K562 (cell line): Measurements from ENCODE around the gene DBNL. TPM values are rescaled to one million over a fixed set of nuclear protein-coding genes. Genes with fewer than 3 reads are reported as not detected.

Experiments
- ATAC-seq: fragments of 200-7000 bp; cut with Tn5 transposase; 3 replicates; pipeline ENCODE4 v1.9.1; 2020; ENCODE audit warnings: moderate library complexity
- BruUV-seq: library from RNA; stranded (reverse); fragments of 400-500 nt; replicated peaks from 2 replicates; lab custom pipeline; 2021; lab: Mats Ljungman, UMichigan
- CTCF ChIA-PET: fragments of 300-600 bp; formaldehyde crosslinking; extraction: SDS; loops from one replicate; lab custom pipeline; 2021; ENCODE audit warnings: low intra/inter-chr PET ratio; lab: Yijun Ruan, JAX
- POLR2A ChIA-PET: fragments of 300-600, 350-650 bp; sonication (Branson Sonifier 250); formaldehyde crosslinking; extraction: SDS; loops from one replicate; lab custom pipeline; 2021; ENCODE audit warnings: antibody characterized with exemption, inconsistent platforms; lab: Yijun Ruan, JAX
- DNase-seq, 4 experiments: peaks; one replicate each; pipeline versions ENCODE4 v3.0.0 to v3.0.0-alpha.2; 2011 to 2018; ENCODE audit warnings: low spot score in 3 of 4, mixed read lengths in 3 of 4; ENCODE audit errors: extremely low read depth in 1 of 4
- FAIRE-seq: peaks from 2 replicates; lab custom pipeline; 2011; peaks lifted over from hg19 to GRCh38; lab: Jason Lieb, UNC
- H2AFZ ChIP-seq: 2 replicates; pipeline ENCODE4 v1.6.0; 2011; ENCODE audit warnings: low read depth, low read length, control low read depth, inconsistent platforms
- H3K27ac ChIP-seq: fragments of 200-600 bp; 3 replicates; pipeline ENCODE4 v1.8.0; 2011; ENCODE audit warnings: low read depth, mild to moderate bottlenecking, control low read depth, inconsistent platforms, low read length, moderate library complexity, mixed read lengths; ENCODE audit errors: extremely low read depth
- H3K27me3 ChIP-seq, 2 experiments: fragments of 300-600 bp in 1 of 2; 2 replicates in 1 of 2; 3 replicates in 1 of 2; pipeline versions ENCODE4 v1.6.0 to v1.8.0; 2011; ENCODE audit warnings: inconsistent platforms in 2 of 2, low read length in 2 of 2, mild to moderate bottlenecking in 1 of 2, mixed read lengths in 1 of 2, moderate library complexity in 1 of 2; ENCODE audit not compliant: control insufficient read depth in 2 of 2, insufficient read depth in 2 of 2
- H3K36me3 ChIP-seq: fragments of 300-600 bp; 3 replicates; pipeline ENCODE4 v1.8.0; 2011; ENCODE audit warnings: mild to moderate bottlenecking, low read length, inconsistent platforms; ENCODE audit not compliant: control insufficient read depth, insufficient read depth
- H3K4me1 ChIP-seq, 2 experiments: fragments of 200-600 bp in 1 of 2; replicated peaks in 1 of 2; 2 replicates in 1 of 2; 3 replicates in 1 of 2; pipeline versions ENCODE4 v1.5.1 to v1.8.0; 2011; ENCODE audit warnings: inconsistent platforms in 2 of 2, low read length in 2 of 2, mild to moderate bottlenecking in 1 of 2, mixed read lengths in 1 of 2, moderate library complexity in 1 of 2; ENCODE audit not compliant: control insufficient read depth in 2 of 2, insufficient read depth in 2 of 2
- H3K4me2 ChIP-seq: 2 replicates; pipeline ENCODE4 v1.6.1; 2011; ENCODE audit warnings: low read length, control low read depth, inconsistent platforms, mixed read lengths; ENCODE audit not compliant: insufficient read depth
- H3K4me3 ChIP-seq: fragments of 200-600 bp; sonication (generic), shearing (Covaris generic); 2 replicates; pipeline ENCODE4 v1.5.1; 2016; ENCODE audit warnings: control low read depth, inconsistent platforms
- H3K79me2 ChIP-seq: fragments of 200-600 bp; 3 replicates; pipeline ENCODE4 v1.8.0; 2011; ENCODE audit warnings: low read length, inconsistent platforms; ENCODE audit not compliant: control insufficient read depth, insufficient read depth
- H3K9ac ChIP-seq, 2 experiments: 2 replicates each; pipeline versions ENCODE4 v1.6.0 to v1.6.1; 2011; ENCODE audit warnings: low read depth in 2 of 2, low read length in 2 of 2, control low read depth in 1 of 2, inconsistent platforms in 1 of 2, mild to moderate bottlenecking in 1 of 2, mixed read lengths in 1 of 2; ENCODE audit not compliant: insufficient read depth in 1 of 2
- H3K9me1 ChIP-seq: one replicate; pipeline ENCODE4 v1.6.0; 2011; ENCODE audit warnings: inconsistent platforms, mild to moderate bottlenecking, low read length, moderate library complexity; ENCODE audit not compliant: control insufficient read depth, insufficient read depth
- H3K9me3 ChIP-seq: replicated peaks from 2 replicates; pipeline ENCODE4 v1.5.1; 2011; ENCODE audit warnings: low read depth, low read length, inconsistent platforms; ENCODE audit not compliant: control insufficient read depth, insufficient read depth
- H4K20me1 ChIP-seq: replicated peaks from 2 replicates; pipeline ENCODE4 v1.6.1; 2011; ENCODE audit warnings: low read length, inconsistent platforms, mixed read lengths; ENCODE audit not compliant: control insufficient read depth, insufficient read depth
- POLR2AphosphoS2 ChIP-seq: IDR thresholded peaks from 2 replicates; pipeline ENCODE4 v1.6.1; 2012; ENCODE audit warnings: low read length, improper control_type of control experiment
- POLR2G ChIP-seq: fragments of 200-400 bp; formaldehyde crosslinking; IDR thresholded peaks from 2 replicates; pipeline ENCODE4 v1.6.1; 2017; ENCODE audit warnings: low read depth, mild to moderate bottlenecking, antibody characterized with exemption, low read length, moderate library complexity
- RBM22 ChIP-seq: fragments of 200-400 bp; formaldehyde crosslinking; IDR thresholded peaks from 2 replicates; pipeline ENCODE4 v1.6.1; 2018; ENCODE audit warnings: low read length, low read depth; ENCODE audit not compliant: poor library complexity, severe bottlenecking
- SRSF1 ChIP-seq: fragments of 200-400 bp; formaldehyde crosslinking; IDR thresholded peaks from 2 replicates; pipeline ENCODE4 v1.6.1; 2017; ENCODE audit warnings: mild to moderate bottlenecking, low read depth, low read length, moderate library complexity
- SUPT5H ChIP-seq: fragments of 450-650 bp; IDR thresholded peaks from 2 replicates; pipeline ENCODE4 v1.6.1; 2016
- ZBTB33 ChIP-seq: sonication (generic); formaldehyde crosslinking; IDR thresholded peaks from 2 replicates; pipeline ENCODE4 v1.8.1; 2023; ENCODE audit warnings: mild to moderate bottlenecking, missing genetic modification reagents
- WGBS: fragments of 100-300 bp; shearing (Covaris generic); methylation state at CpG from one replicate; pipeline ENCODE4 v1.1.6; 2016; ENCODE audit warnings: low coverage, mixed read lengths; ENCODE audit not compliant: insufficient coverage; ENCODE audit errors: missing lambda C conversion rate; 5-methylcytosine and 5-hydroxymethylcytosine counted together
- in situ Hi-C: fragments of 300-500 bp; cut with MboI; formaldehyde crosslinking; loops from 4 replicates; pipeline ENCODE4 v1.15.0; 2018; ENCODE audit warnings: inconsistent platforms, mixed read lengths
- intact Hi-C: fragments of 100-400 bp; cut with micrococcal nuclease; formaldehyde crosslinking; loops from 2 replicates; pipeline ENCODE4 v1.14.2; 2022
- polyA plus RNA-seq, 8 experiments: library from polyadenylated mRNA; depleted of rRNA in 4 of 8; stranded (reverse) in 5 of 8; unstranded in 3 of 8; fragments of >200 nt; fragmentation: Nextera tagmentation in 2 of 8; fragmentation: Illumina TruSeq in 1 of 8; extraction: Ambion mirVana in 2 of 8; extraction: Trizol in 1 of 8; gene quantifications; 2 replicates each; pipeline versions ENCODE4 v1.2.1 to v1.2.3, GENCODE V29; 2011 to 2014; ENCODE audit warnings: inconsistent platforms in 1 of 8, missing spikeins in 1 of 8
- total RNA-seq, 7 experiments: library from RNA; depleted of rRNA in 6 of 7; stranded (reverse); fragments of >200 nt in 6 of 7; fragmentation: Illumina TruSeq in 2 of 7; extraction: Trizol in 2 of 7; gene quantifications; 2 replicates each; pipeline versions ENCODE4 v1.2.1 to v1.2.3, GENCODE V29; 2011 to 2021; ENCODE audit warnings: low replicate concordance in 1 of 7

The DBNL gene
- total and polyA plus RNA-seq, 9 of the 15 experiments (the other 6 are each of a cell fraction or from before 2014, with no cell fraction given), result 1.9 to 65.1 (median 38.9) TPM

GRCh38 chr7:44064791-44065430 lies 20.4 kb downstream of the DBNL start:
- H3K4me2 ChIP-seq, result no peak overlapping the region
- H3K4me1 ChIP-seq, result peaks cover 6 to 36% of the 10 kb centered on the region in 2 experiments; a peak in 3 of 5 replicates
- DNase-seq (no peak), ATAC-seq (no peak), FAIRE-seq (no peak)
- CTCF ChIA-PET, result no interaction called here
- H3K27ac ChIP-seq, result no peak overlapping the region
- no peaks in the 10 kb centered on the region for H3K79me2 ChIP-seq
- no peak overlapping the region for H3K4me3 ChIP-seq
- TF ChIP-seq POLR2G, result peak; percentile 81
- peak; percentile 78; the same call in 1 of the 2 replicates for TF ChIP-seq POLR2AphosphoS2
- TF ChIP-seq ZBTB33, result peak; percentile 82
- TF ChIP-seq RBM22, result peak; percentile 35
- peak; percentile 16; the same call in 1 of the 2 replicates for TF ChIP-seq SUPT5H
- TF ChIP-seq SRSF1, result no peak
- no peaks in the 10 kb centered on the region for H3K9me3 ChIP-seq
- H3K9ac ChIP-seq, result peak overlapping the region in 1 of 2 experiments; percentile 76; a peak in 2 of 4 replicates
- POLR2A ChIA-PET, result interaction anchor here (0.6 to 1.2 kb wide), 4 partner anchors 8 to 154 kb away, joined by 3 to 4 read pairs (median 4); no protein-coding TSS in a partner anchor
- H4K20me1 ChIP-seq, result peaks cover 12% of the 10 kb centered on the region; the same call in 1 of the 2 replicates
- H3K36me3 ChIP-seq, result peaks cover 20% of the 10 kb centered on the region; the same call in 2 of the 3 replicates
- 30% methylated on average over 33 of the region's 33 CpGs for WGBS
- intact Hi-C loops, result loop anchor here (5.0 kb wide), 1 partner anchor 43 kb away; no protein-coding TSS in a partner anchor
- BruUV-seq, result no TSS peak
- in situ Hi-C loops, result no loop called here
- H3K9me1 ChIP-seq, result no peaks in the 10 kb centered on the region
- H3K27me3 ChIP-seq, result peaks cover 0 to 14% of the 10 kb centered on the region in 2 experiments; a peak in 2 of 5 replicates
- no peak overlapping the region for H2AFZ ChIP-seq
